ENCODE measurements around the gene APC2.
"Not testable (repeated sequence)": the region's sequence is repeated elsewhere in the genome, so short reads cannot be mapped to it uniquely, and the experiment has no call there.

APC2 gene

DNA sequence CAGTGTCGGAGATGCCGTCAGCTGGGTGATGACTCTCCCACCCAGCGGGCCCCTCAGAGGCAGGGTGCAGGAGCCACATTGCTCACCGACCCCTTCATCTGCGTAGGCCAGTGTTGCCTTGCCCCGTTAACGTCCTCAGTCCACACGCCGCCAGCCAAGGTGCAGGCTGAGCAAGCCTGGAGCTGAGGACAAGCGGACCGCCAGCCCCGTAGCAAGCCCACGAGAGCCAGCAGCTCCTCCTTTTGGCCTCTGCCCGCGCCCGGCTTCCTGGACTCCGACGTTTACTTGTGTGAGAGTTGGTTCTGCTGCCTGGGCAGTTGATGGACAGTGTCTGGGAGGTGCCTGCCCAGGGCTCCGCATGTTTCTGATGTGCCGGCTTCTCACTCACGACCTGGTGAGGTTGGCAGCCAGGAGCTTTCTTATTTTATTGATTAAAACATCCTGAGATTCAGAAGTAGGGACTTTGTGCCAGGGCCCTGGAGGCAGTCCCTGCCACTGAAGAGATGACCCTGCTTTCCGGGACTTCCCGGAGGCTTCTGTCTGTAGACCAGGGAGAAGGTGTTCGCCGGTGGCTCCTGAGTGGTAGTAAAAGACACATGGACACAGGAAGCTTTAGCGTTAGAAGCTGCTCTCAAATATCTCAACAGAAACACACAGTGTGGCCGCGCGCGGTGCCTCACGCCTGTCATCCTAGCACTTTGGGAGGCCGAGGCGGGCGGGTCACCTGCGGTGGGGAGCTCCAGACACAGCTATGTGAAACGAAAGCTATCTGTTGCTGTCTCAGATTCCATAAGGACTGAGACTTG is 36.7 kb upstream of the APC2 start:
- DNase-seq (ENCODE audit: low read depth, low spot score), result no peak

DNA sequence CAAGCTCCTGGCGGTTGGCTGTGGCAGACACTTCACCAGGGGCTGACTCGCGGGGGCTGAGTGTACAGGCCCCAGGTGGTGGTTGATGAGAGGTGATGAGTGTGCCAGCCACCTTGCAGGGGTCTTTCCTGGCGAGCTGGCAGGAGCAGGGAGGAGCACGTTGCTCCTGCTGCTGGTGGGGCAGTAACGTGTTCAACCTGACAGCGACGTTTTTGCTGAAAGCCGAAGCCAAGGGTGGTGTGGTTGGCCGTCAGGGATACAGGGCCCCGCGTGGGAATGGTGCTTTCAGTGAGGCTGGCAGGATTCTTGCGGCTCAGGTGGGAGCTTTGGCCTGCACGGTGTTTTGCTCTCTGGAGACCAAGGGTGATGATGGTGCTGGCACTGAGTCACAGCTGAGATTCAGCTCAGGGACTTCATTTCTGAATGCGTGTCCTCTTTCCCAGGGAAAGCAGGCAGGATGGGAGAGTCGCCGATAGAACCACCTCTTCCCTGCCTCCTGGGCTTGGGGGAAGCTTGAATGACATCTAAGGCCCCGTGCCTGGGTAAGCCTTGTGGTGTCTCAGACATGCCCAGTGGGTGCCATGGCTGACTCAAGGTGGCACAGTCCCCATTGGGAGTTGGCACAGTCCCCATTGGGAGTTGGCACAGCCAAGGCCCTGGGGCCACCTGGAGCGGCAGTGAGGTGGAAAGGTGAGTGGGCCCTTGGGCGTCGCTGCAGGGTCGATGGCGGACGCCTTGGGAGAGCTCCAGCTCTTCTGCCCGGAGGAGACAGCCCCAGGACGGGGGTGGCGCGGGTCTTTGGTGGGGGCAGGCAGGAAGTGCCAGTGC is 33.7 kb upstream of the APC2 start:
- DNase-seq (ENCODE audit: low read depth, low spot score), result no peak

DNA sequence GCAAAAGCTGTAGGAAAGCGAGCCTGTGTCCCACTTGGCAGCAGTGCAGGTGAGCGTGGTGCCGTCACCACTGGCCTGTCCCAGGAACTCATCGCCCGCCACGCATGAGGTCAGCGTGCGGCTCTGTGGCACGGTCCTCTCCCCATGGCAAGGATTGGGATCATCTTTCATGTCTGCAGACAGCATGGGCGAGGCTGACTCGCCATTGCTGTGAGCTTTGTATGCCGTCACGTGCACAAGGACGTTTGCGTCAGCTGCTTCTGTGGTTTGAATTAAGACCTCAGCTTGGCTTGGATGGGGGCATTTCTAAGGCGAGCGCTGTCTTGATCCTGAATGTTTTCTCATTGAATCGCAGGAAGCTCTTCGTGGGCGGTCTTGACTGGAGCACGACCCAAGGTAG is 32.8 kb upstream of the APC2 start:
- no peak for DNase-seq (ENCODE audit: low read depth, low spot score)

GRCh38 chr19:1417681-1418495 is 32.0 kb upstream of the APC2 start:
- no peak for DNase-seq (ENCODE audit: low read depth, low spot score)

GRCh38 chr19:1418496-1418775 is 31.5 kb upstream of the APC2 start:
- DNase-seq (ENCODE audit: low read depth, low spot score), result no peak

DNA sequence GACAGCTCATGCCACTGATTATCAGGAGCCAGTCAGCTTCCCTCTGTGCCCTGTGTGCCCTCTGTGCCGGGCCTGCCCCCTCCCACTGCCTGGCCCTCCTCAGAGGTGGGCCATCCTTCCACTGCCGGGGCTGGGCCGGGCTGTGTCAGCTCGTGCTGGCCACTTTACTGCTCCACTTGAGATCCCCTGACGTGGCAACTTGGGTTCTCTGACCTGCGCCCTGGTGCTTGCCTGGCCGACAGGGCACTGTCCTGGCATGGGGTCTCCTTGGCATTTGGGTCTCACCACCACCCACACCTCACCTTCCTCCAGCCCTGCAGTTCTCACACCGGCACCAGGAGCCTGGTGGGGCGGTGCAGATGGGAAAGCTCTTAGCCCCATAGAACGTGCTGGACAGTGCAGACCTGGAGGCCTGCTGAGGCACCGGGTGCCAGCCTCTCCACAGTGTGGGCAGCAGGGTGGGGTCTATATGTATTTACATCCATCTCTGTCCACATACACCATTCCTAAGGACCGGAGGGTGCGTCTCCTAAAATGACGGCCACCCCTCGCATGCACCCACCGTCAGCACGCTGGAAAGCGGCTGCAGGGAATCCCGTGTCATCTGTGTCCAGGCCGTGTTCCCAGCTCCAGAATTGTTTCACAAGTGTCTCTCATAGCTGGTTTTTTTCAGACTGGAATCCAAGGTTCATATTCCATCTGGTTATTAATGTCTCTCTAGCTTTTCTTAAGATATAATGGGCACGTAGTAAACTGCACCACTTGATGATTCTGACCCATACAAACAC is 30.8 kb upstream of the APC2 start:
- no peak for DNase-seq (ENCODE audit: low read depth, low spot score)

GRCh38 chr19:1420085-1420484 is 29.8 kb upstream of the APC2 start:
- DNase-seq (ENCODE audit: low read depth, low spot score), result not testable (repeated sequence)

DNA sequence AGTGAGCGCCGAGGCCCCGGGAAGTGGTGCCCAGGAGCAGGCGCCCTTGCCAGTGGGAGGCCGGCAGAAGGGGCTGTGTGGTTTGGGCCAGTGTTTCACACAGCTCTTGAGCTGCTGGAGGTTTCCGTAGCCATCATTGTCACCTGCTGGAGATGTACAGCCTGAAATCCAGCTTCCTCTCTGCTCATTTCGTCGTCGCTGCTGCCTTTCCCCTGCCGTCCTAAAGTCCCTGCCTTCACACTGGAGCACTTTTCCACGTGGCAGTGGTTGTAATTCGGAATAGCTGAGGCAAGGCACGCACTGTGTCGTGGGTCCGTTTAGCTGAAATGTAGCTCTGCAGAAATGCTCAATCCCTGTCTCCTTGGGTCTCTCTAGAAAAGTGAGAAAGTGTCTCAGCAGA is 29.3 kb upstream of the APC2 start:
- DNase-seq (ENCODE audit: low read depth, low spot score), result no peak

GRCh38 chr19:1421218-1421957 is 28.5 kb upstream of the APC2 start:
- DNase-seq (ENCODE audit: low read depth, low spot score), result no peak

GRCh38 chr19:1421958-1422305 is 28.0 kb upstream of the APC2 start:
- no peak for DNase-seq (ENCODE audit: low read depth, low spot score)

DNA sequence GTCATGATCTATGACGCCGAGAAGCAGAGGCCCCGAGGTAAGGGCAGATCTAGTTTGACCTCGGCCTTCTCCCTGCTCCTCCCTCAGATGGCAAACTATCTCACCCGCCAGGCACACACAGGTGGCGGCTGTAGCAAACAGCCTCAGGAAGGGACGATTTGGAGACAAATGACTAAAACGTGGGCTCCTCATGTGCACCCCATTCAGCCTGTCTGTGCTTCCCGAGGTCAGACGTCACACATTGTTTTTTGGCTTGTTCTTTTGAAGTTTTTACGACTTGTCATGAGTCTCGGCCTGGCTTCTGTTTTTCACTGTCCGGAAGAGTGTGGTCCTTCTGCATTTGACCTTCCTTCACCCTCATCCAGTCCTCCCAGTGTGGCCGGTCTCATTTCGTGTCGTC is 27.6 kb upstream of the APC2 start:
- no peak for DNase-seq (ENCODE audit: low read depth, low spot score)

- no peak for DNase-seq (ENCODE audit: low read depth, low spot score)
Measured at GRCh38 chr19:1422943-1423342, 27.0 kb upstream of the APC2 start.

- no peak for DNase-seq (ENCODE audit: low read depth, low spot score)
Measured at GRCh38 chr19:1423436-1424191, 26.3 kb upstream of the APC2 start.

- no peak for DNase-seq (ENCODE audit: low read depth, low spot score)
Measured at GRCh38 chr19:1424192-1424955, 25.5 kb upstream of the APC2 start.

- no peak for DNase-seq (ENCODE audit: low read depth, low spot score)
Measured at GRCh38 chr19:1425102-1425837, 24.7 kb upstream of the APC2 start.

GRCh38 chr19:1425902-1426301 is 24.0 kb upstream of the APC2 start:
- peak; percentile 71 for DNase-seq (ENCODE audit: low read depth, low spot score)

DNA sequence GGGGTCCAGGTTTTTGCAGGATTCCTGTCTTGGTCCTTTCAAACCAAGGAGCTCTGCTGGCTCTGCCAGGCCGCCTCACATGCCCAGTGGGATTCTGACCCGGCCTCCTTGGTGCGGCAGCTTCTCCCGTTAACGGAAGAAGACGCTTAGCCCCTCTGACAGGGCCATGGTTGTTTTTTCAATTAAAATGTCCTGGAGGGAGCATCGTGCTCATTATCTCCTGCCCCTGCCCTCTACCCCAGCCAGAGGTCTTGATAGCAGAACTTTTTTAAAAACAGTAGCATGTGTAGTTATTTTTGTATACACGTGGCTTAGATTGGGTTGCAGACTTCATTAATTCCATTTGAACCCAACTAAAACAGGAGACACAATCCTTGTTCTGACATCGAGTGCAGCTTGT is 23.2 kb upstream of the APC2 start:
- no peak for DNase-seq (ENCODE audit: low read depth, low spot score)

- no peak for DNase-seq (ENCODE audit: low read depth, low spot score)
Measured at GRCh38 chr19:1427221-1427920, 22.6 kb upstream of the APC2 start.

Data from ELF-1 (cell line).